Stimulated activated CD4-positive, alpha-beta T cell treated with anti-CD3 and anti-CD28 coated beads, TNF-alpha, amount 100 ng/mL, for 4 hours (primary cell): ENCODE measurements around the gene RALGAPB.
"Not testable (repeated sequence)": the region's sequence is repeated elsewhere in the genome, so short reads cannot be mapped to it uniquely, and the experiment has no call there.

Experiments
- DNase-seq, 3 experiments: peaks; one replicate each; pipeline ENCODE4 v3.0.0-alpha.2; 2020; ENCODE audit warnings: low read depth in 3 of 3

The RALGAPB gene

DNA sequence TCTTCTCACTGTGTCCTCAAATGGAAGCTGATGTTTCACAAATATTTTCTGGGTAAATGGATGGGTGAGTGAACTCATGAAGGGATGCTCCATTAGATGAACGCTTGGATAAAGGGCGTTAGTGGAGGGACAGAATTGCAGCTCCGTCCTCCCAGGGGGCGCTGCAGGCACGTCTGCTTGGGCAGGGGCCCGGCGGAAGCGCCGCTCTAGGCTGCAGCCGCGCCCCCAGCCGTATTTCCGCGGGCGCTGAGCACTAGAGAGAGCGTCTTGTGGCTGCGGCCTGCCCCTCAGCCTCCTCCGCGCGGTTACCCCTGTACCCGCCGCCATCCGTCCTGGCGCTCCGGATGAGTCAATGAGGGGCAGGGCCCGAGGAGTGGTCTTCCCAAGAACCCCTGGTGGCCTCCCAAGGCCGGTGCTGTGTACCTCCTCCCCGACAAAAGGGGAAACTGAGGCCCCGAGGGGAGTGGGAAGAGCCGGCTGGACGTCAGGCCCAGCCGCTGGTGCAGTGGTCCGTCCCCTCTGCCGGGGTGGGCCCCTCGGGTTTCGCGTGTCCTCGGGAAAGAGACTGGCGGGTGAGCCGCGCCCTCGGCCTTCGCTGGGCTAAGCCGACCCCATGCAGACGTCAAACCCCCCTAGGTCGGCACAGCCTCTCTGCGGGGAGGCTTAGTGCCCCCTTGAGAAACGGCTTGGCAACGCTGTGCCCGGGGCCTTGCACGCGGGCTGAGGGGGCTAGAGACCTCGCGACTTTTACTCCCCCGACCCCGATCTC is 26.0 kb upstream of the RALGAPB start:
- DNase-seq = peak; percentile 85 to 97 (median 90)

DNA sequence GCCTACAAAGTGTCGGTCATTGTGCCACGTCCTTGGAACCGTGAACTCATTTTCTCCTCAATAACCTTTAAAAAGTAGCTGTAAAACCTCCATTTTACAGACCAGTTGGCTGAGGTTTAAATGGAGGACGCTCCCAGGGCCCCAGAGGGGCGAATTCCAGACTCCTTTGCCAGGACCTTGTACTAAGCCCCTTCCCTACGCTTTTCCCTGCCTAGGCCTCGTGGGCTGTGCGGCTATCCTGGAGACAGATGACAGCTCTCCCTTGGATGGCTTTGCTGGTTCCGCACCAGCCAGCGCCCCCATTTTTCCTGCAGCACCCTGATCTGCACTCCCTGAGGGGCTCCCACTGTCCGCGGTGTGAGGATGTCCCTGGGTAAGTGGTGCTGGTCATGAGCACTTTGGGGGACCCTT is 25.4 kb upstream of the RALGAPB start:
- DNase-seq = no peak

DNA sequence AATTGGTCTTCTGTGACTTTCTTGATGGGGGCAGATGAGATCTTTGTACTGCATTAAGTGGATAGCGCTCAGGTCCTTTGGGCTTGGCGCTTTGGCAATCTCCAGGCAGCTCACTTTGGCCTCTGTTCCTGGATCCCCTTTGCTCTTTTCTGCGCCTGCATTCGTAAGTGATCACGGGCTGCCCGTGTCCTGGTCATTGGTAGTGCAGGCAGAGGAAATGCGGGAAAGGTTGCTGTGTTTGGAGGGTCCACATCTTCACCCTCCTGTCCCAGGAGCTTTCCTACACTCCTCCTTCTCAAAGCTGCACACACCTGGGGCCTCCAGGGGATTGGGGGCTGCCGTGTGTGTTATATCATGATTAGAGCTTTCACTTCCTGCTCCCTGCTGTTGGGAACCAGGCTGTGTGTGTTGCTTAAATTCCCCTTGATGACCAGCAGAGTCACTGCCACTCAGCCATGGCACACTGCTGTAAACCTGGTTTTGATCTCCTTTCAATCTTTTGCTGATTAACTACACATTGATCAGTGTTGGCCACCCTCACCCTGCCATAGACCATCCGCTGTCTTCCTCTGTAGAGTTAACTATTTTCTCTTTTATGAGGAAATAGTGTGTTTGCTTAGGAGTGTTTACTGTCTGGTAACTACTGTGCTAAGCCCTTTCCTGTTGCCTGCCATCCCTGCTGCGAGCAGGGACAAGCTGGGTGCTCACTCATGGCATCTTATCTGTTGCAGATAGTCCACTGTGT is 24.5 kb upstream of the RALGAPB start:
- DNase-seq = no peak

DNA sequence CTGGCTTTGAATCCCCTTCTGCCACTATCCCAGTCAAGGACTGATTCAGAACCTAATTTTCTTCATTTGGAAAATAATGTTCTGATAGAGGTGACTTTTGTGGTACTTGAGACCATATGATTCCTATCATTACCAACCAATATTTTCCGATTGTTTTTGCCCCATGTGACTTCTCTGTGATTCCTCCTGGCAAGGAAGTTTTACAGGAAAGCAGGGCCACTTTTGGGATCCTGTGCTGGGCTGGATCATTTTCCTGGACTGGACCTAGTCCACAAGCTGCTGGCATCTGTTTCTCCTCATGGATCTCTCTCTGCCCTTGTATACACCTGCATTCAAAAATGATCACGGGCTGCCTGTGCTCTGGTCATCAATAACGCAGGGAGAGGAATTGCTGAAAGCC is 23.6 kb upstream of the RALGAPB start:
- DNase-seq = no peak

DNA sequence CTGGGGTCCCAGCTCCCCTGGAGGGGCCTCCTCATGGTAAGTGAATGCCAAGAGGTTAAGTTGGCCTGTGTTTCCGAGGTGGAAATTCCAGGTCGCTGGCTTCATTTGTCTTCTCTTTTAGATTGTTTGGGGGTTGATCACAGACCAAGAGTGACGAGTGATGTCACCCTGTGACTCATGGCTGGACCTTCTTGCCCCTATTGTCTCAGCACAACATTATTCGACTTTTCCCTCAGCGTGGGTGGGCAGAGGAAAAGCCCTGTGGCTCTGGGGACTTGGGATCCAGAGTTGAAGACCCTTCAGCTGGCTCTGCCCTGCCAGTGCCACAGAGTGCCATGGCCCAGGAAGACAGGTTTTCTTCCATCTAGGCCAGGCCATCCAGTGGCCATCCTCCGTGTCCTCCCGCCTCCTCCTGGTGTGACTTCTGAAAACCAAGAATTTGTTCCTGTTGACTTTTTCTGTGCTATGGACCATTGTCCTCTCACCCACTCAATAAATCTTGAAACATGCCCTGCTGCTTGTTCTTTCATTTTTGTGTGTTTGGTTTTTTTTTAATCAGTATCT is 22.1 kb upstream of the RALGAPB start:
- no peak for DNase-seq

DNA sequence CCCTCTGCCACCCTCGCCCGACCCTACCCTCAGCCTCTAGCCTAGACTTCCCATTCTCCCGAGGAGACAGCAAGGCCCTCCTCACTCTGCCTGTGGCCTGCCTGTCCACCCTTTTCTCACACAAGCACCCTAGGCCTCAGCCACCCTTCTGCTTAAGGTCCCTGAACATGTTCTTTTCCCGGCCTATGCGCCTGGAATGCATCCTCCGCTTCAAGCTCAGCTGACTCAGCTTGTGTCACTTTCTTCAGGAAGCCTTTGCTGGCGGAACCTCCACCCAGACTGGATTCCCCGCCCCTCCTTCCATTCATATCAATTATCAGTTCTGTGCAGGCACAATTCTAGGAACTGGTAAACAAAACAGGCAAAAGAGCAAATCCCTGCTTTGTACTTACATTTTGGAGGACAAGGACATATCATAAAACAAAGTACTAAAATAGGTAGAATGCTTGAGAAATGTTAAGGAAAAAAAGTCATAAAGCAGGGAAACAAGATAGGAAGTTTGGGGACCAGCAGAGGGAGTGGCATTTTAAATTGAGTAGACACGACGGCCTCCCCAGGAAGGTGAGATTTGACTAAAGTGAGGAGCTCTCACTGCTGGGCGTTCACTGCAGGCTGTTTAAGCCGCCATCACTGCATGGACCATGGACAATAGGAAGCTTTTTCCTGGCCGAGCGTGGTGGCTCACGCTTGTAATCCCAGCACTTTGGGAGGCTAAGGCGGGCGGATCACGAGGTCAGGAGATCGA is 19.6 kb upstream of the RALGAPB start:
- DNase-seq = no peak

DNA sequence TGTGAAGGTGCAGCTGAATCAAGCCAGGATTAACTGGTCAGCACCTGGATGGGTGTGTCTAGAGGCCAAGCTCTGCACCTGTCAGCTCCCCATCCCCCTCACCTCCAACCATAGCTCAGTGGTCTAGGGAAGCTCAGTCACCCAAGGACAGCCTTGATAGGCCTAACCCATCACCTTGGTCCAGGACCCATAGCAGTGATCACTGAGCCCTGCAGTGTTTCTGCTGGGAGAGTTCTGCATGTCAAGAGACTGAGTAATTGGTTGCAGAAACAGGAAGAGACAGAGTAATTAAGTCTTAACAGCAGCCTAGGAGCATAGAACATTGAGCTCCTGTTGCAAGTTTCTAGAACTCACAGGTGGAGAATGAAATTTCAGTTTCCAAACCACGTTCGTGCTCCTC is 18.7 kb upstream of the RALGAPB start:
- no peak for DNase-seq

DNA sequence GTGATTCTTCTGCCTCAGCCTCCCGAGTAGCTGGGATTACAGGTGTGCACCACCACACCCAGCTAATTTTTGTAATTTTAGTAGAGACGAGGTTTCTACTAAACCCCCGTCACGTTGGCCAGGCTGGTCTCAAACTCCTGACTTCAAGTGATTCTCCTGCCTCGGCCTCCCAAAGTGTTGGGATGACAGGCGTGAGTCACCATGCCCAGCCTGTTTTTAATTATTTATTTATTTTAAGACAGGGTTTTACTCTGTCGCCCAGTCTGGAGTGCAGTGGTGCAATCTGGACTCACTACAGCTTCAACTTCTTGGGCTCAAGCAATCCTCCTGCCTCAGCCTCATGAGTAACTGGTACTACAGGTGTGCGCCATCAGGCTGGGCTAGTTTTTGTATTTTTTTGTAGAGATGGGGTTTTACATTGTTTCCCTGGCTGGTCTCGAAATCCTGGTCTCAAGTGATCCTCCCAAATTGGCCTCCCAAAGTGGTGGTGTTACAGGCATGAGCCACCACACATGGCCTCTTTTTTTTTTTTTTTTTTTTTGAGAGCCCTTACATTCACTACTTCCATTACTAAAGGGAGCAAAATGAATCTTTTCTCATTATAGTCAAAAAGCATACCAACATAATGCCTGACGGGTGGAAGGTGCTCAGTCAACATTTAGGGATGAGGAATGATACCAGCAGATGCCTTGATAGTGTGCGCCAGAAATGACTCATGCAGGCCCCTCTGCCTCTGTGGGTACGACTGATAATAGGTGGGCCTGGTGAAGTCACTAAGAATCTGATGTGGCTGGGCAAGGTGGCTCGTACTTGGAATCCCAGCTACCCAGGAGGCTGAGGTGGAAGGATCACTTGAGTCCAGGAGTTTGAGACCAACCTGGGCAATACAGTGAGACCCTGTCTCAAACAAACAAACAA is 17.8 kb upstream of the RALGAPB start:
- no peak for DNase-seq

DNA sequence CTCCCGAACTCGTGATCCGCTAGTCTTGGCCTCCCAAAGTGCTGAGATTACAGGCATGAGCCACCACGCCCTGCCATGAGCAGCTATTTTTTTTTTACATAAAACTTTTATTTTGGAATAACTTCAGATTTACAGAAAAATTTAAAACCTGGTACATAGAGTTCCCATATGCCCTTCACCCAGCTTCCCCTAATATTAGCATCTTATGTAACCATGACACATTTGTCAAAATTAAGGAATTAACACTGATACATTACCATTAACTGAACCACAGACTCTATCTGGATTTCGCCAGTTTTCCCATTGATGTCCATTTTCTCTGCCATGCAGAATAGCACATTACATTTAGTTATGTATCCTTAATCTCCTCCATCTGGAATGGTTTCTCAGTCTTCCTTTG is 14.3 kb upstream of the RALGAPB start:
- no peak for DNase-seq

DNA sequence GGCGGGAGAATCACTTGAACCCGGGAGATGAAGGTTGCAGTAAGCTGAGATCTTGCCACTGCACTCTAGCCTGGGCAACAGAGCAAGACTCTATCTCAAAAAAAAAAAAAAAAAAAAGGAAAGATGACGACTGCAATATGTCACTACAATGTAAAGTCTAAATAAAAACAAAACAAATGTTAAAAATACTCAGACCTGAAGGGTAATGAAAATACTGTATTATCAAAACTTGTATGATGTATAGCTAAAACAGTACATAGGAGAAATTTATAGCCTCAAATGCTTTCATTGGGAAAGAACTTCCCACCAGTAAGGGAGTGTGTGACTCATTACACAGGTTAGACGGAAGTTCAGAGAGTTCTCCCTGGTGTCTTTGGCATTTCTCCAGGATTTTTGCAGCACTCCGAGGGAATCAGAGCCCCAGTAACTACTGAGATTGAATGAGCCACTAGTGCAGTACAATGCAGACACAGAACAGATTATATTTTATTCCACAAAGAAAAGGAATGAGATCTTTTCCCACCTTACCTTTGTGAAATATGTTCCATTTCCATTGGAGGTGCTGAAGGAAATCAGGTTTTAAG is 12.5 kb upstream of the RALGAPB start:
- no peak for DNase-seq

DNA sequence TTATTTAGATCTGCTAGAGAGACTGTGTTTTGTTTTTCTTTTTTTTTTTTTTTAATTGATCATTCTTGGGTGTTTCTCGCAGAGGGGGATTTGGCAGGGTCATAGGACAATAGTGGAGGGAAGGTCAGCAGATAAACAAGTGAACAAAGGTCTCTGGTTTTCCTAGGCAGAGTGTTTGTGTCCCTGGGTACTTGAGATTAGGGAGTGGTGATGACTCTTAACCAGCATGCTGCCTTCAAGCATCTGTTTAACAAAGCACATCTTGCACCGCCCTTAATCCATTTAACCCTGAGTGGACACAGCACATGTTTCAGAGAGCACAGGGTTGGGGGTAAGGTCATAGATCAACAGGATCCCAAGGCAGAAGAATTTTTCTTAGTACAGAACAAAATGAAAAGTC is 12.0 kb upstream of the RALGAPB start:
- DNase-seq = not testable (repeated sequence)

DNA sequence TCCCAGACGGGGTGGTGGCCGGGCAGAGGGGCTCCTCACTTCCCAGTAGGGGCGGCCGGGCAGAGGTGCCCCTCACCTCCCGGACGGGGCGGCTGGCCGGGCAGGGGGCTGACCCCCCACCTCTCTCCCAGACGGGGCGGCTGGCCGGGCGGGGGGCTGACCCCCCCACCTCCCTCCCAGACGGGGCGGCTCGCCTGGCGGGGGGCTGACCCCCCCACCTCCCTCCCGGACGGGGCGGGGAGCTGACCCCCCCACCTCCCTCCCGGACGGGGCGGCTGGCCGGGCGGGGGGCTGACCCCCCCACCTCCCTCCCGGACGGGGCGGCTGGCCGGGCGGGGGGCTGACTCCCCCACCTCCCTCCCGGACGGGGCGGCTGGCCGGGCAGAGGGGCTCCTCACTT is 11.5 kb upstream of the RALGAPB start:
- not testable (repeated sequence) for DNase-seq

DNA sequence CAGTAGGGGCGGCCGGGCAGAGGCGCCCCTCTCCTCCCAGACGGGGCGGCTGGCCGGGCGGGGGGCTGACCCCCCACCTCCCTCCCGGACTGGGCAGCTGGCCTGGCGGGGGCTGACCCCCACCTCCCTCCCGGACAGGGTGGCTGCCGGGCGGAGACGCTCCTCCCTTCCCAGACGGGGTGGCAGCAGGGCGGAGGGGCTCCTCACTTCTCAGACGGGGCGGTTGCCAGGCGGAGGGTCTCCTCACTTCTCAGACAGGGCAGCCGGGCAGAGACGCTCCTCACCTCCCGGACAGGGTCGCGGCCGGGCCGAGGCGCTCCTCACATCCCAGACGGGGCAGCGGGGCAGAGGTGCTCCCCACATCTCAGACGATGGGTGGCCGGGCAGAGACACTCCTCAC is 11.1 kb upstream of the RALGAPB start:
- DNase-seq = not testable (repeated sequence)

DNA sequence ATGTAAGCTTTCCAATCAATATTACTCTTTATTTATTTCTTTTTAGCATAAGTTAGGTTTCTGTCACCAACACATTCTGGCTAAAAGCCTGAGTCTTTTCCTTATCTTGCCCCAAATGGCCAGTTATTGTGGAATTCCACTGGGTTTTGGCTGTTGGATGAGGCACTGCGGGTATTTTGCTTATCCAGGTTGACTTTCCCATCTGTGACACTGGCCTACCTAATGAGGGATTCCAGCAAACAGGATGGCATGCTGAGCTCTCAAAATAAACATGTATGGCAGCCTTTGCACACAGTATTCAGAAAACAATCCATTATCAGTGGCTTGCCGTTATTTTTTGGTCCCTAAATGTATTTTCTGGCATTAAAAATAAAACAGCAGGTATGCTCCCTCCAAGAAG is 6.5 kb upstream of the RALGAPB start:
- no peak for DNase-seq

DNA sequence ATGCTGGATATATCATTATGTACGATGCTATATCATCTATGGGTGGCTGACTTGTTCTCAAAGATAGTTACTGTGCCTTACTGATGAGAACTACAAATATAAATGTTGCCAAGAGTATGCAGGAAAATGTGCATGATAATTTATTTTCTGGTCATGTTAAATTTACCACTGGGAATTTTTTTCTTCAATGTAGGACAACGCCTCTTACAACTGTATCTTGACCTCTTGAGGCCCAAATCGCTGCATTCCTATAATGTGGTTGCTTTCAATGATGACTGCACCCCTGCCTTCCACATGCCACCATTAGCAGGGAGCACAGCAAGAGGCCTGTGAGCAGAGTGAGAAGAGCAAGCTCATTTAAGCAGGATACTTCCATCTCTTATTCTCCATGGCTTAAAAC is 5.7 kb upstream of the RALGAPB start:
- no peak for DNase-seq

DNA sequence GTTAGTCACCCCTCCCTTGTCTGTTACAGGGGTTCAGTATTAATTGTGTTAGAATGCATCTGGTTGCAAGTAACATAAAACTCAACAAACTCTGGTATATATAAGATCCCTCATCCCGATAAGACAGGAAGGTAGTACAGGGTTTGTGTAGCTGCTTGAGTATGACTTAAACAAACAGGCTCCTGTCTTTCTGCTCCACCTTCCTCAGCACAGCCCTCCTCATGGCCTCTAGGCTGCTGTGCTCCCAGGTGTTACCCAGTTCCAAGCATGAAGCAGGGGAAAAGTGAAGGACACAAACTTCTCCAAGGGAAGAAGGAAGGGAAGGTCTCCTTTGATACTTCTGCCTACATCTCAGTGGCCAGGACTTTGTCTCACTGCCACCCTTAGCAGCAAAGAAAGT is 1.4 kb upstream of the RALGAPB start:
- DNase-seq = no peak

DNA sequence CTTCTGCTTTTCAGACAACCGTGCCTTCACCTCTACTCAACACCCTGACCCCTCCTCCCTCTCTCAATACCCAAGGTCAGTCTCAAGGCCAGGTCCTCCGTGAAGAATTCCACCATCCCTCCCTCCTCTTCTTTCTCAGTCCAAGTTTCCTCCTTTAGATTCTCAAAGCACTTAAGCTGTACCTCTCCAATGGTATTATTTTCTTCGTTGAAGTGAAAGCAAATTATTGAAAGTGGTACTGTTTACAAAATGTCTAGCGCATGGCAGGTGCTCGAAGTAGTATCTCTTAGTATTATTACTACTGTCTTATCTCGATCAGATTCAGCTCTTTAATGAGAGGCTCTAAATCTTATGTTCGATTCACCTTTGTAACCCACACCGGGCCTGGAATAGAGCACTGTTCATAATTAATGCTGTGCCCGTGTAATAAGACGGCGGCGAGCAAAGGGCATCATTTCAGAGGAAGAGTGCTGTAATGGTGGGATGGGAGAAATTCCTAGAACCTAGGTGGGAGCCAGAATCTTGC is 593 bp upstream of the RALGAPB start:
- DNase-seq = no peak

DNA sequence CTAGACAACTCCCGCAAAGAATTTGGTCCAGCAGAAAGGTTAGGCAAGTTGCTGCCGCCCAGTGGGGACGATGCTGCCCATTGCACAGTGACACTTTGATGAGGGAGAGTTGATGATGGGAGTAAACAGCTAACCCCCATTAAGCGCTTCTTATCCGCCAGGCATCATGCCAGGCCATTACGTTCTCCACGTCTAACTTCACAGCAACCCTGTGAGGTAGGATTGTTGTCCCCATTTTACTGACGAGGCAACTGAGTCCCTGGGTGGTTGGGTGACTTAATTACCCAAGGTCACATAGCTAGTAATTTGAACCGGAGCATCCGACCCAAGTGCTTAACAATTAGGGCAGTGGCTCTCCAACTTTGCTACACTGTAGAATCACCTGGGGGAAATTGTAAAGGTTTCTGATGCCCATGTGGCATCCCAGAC is 738 bp downstream of the RALGAPB start:
- no peak for DNase-seq

DNA sequence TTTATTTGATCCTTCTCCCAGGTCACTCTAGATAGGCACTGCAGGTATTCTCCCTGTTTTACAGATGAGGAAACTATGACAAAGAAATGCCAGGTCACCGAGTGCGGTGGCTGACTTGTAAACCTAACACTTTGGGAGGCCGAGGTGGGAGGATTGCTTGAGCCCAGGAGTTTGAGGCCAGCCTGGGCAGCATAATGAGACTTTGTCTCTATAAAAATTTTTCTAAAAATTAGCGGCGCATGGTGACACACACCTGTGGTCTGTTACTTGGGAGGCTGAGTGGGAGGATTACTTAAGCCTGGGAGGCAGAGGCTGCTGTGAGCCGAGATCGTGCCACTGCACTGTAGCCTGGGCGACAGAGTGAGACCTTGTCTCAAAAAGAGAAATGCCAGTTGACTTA is 5.1 kb downstream of the RALGAPB start:
- no peak for DNase-seq

DNA sequence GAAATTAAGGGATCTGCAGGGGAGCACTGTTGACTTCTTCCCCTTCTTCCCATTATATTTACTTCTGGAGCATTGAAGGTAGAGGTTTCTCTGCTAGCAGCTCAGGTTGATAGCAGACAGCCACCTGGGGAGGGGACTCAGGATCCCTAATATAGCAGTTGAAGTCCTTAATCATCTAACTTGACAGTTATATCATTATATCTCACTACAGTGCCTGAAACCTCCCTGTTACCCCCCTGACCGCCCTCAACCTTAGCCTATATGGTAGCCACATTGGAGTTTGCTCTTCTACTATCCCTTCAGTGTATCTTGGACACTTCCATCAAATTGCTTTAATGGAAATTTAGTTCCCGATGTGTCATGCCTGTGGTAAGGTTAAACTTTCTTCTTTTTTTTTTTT is 7.0 kb downstream of the RALGAPB start:
- DNase-seq = no peak

DNA sequence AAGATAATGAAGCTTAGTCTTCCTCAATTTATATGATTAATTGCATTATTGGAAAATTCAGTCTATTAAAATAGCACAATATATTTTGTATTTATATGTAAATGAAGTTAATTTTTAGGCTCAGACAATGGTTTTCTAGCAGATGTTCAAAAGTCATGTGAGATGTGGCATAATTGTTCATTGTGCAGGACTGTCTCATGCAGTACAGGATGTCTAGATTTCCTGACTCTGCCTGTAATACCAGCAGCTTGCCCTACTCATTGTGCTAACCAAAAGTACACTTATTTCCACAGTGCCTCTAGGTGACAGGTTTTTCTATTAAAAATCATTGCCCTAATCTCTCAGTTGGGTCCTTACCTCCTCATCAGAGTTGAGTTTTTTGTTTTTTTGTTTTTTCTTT is 12.4 kb downstream of the RALGAPB start:
- no peak for DNase-seq
